ENCODE measurements around the gene KAZN. TPM values are rescaled to one million over a fixed set of nuclear protein-coding genes. Genes with fewer than 3 reads are reported as not detected.

KAZN gene
- total and polyA plus RNA-seq, 2 of the 8 experiments (the other 6 are each of a cell fraction or from before 2014, with no cell fraction given), result 3.7 to 11.8 TPM

- TF ChIP-seq HDAC2 (IDR thresholded peaks at IDR 0.05; ENCODE audit: borderline replicate concordance in 1 of 2, low read depth in 2 of 2, low read length in 2 of 2), result no peak
- no peak for TF ChIP-seq BACH1 (IDR thresholded peaks at IDR 0.05; ENCODE audit: low read length)
- TF ChIP-seq CHD1 (IDR thresholded peaks at IDR 0.05; ENCODE audit: low read depth, low read length), result no peak
- TF ChIP-seq KDM5A (IDR thresholded peaks at IDR 0.05; ENCODE audit: low read length), result no peak
- no peak for TF ChIP-seq YY1 (IDR thresholded peaks at IDR 0.05; ENCODE audit: low read depth, low read length)
- TF ChIP-seq POLR2A (IDR thresholded peaks at IDR 0.05; ENCODE audit: control extremely low read depth in 1 of 2, low read depth in 2 of 2, low read length in 2 of 2), result no peak
These were observed 377.8 kb downstream of the KAZN start (continued) for GRCh38 chr1:14976256-14976655.
